Femur (tissue), 1 donor: Measurements from ENCODE around the gene ANP32D.
"Not testable (repeated sequence)": the region's sequence is repeated elsewhere in the genome, so short reads cannot be mapped to it uniquely, and the experiment has no call there.

ENCODE experiments used
- DNase-seq: peaks from one replicate; pipeline ENCODE4 v3.0.0-alpha.2; 2017

ANP32D gene

DNA sequence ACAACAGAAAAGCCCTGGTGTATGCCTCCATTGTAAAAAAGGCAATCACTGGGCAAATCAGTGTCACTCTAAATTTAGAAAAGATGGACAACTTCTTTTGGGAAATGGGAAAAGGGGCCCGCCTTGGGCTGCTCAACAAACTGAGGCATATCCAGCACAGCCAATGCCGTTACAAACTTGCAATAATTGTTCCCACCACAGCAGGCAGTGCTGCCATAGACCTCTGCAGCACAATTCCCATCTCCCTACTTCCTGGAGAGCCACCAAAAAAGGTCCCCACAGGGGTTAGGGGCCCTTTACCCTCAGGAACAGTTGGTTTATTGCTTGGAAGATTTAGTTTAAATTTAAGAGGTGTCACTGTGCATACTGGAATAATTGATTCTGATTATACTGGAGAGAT, 36.6 kb downstream of the ANP32D start:
- no peak for DNase-seq

DNA sequence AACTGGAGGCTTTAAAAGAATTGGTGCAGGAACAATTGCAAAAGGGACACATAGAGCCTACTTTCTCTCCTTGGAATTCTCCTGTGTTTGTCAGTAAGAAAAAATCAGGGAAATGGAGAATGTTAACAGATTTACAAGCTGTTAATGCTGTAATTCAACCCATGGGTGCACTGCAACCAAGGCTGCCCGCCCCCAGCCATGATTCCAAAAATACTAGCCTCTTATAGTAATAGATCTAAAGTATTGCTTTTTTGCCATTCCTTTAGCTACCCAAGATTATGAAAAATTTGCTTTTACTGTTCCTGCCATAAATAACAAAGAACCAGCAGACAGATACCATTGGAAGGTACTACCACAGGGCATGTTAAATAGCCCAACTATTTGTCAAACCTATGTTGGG, 37.8 kb downstream of the ANP32D start:
- no peak for DNase-seq

DNA sequence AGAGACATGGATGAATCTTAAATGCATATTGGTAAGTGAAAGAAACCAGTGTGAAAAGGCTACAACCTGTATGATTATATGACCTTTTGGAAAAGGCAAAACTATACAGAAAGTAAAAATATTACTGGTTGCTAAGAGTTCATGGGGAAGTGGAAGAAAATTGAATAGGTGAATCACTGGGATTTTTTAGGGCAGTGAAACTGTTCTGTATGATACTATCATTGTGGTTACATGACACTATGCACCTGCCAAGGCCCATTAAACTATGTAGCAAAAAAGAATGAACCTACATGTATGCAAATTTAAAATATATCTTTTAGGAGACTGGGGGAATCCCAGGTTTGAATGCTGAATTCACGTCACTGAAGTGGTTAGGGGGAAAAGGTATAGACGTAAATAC, 40.5 kb downstream of the ANP32D start:
- DNase-seq, result no peak

DNA sequence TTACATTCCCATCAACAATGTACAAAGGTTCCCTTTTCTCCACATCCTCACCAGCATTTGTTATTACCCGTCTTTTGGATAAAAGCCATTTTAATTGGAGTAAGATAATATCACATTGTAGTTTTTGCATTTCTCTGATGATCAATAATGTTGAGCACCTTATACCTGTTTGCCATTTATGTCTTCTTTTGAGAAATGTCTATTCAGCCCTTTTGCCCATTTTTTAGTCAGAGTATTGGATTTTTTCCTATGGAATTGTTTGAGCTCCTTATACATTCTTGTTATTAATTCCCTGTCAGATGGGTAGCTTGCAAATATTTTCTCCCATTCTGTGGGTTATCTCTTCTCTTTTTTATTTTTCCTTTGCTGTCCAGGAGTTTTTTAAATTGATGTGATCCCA, 42.4 kb downstream of the ANP32D start:
- DNase-seq, result no peak

- DNase-seq, result not testable (repeated sequence)
These were observed 48.0 kb downstream of the ANP32D start for GRCh38 chr12:48520381-48520780.
